Effector memory CD4-positive, alpha-beta T cell (primary cell): Measurements from ENCODE around the gene ACBD7.
A peak's percentile ranks its signal among the peaks of the same experiment; 100 is the strongest.

Experiments
- DNase-seq, 3 donors: peaks; one replicate each; pipeline ENCODE4 v3.0.0-alpha.2; 2020
- H3K27ac ChIP-seq: 2 replicates; pipeline ENCODE4 v1.7.0; 2013; ENCODE audit warnings: mild to moderate bottlenecking, low read length, moderate library complexity; ENCODE audit not compliant: insufficient read depth, poor library complexity, severe bottlenecking
- H3K27me3 ChIP-seq: replicated peaks from 2 replicates; pipeline ENCODE4 v1.7.0; 2013; ENCODE audit warnings: mild to moderate bottlenecking, low read length; ENCODE audit not compliant: insufficient read depth, control insufficient read depth, poor library complexity, severe bottlenecking
- H3K36me3 ChIP-seq: 2 replicates; pipeline ENCODE4 v1.7.0; 2013; ENCODE audit warnings: mild to moderate bottlenecking, low read length, moderate library complexity; ENCODE audit not compliant: control insufficient read depth, insufficient read depth
- H3K4me1 ChIP-seq: 2 replicates; pipeline ENCODE4 v1.7.0; 2013; ENCODE audit warnings: low read length, mild to moderate bottlenecking; ENCODE audit not compliant: control insufficient read depth, insufficient read depth, poor library complexity, severe bottlenecking
- H3K4me3 ChIP-seq: 2 replicates; pipeline ENCODE4 v1.7.0; 2013; ENCODE audit warnings: low read length, low read depth, mild to moderate bottlenecking; ENCODE audit not compliant: insufficient read depth, poor library complexity, severe bottlenecking
- H3K9me3 ChIP-seq: 2 replicates; pipeline ENCODE4 v1.7.0; 2013; ENCODE audit warnings: mild to moderate bottlenecking, low read length, moderate library complexity; ENCODE audit not compliant: control insufficient read depth

ACBD7 gene

GRCh38 chr10:15121707-15122106 is 33.1 kb upstream of the ACBD7 start:
- Histone ChIP-seq H3K36me3 (peaks cover 26% of the 10 kb centered on the region), H3K4me3 (no peak overlapping the region), H3K4me1 (no peaks in the 10 kb centered on the region), H3K27ac (no peak overlapping the region), H3K9me3 (no peaks in the 10 kb centered on the region), H3K27me3 (no peaks in the 10 kb centered on the region)
- no peak for DNase-seq

GRCh38 chr10:15120523-15120922 is 31.9 kb upstream of the ACBD7 start:
- Histone ChIP-seq H3K36me3 (peaks cover 17% of the 10 kb centered on the region), H3K27ac (no peak overlapping the region), H3K4me1 (no peaks in the 10 kb centered on the region), H3K4me3 (no peak overlapping the region), H3K27me3 (no peaks in the 10 kb centered on the region), H3K9me3 (no peaks in the 10 kb centered on the region)
- no peak for DNase-seq

- Histone ChIP-seq H3K9me3 (no peaks in the 10 kb centered on the region), H3K27me3 (no peaks in the 10 kb centered on the region), H3K4me3 (no peak overlapping the region), H3K4me1 (no peaks in the 10 kb centered on the region), H3K27ac (no peak overlapping the region), H3K36me3 (peaks cover 20% of the 10 kb centered on the region)
- DNase-seq: no peak
Observed at GRCh38 chr10:15118615-15119014, 30.0 kb upstream of the ACBD7 start.

GRCh38 chr10:15116225-15116624 is 27.6 kb upstream of the ACBD7 start:
- Histone ChIP-seq H3K9me3 (no peaks in the 10 kb centered on the region), H3K27me3 (no peaks in the 10 kb centered on the region), H3K4me1 (no peaks in the 10 kb centered on the region), H3K36me3 (peaks cover 23% of the 10 kb centered on the region), H3K4me3 (no peak overlapping the region), H3K27ac (no peak overlapping the region)
- DNase-seq: no peak

- no peaks in the 10 kb centered on the region for H3K4me1 ChIP-seq
- no peaks in the 10 kb centered on the region for H3K9me3 ChIP-seq
- no peak overlapping the region for H3K4me3 ChIP-seq
- no peak for DNase-seq
- peaks cover 26% of the 10 kb centered on the region for H3K36me3 ChIP-seq
- no peaks in the 10 kb centered on the region for H3K27me3 ChIP-seq
- no peak overlapping the region for H3K27ac ChIP-seq
Observed at GRCh38 chr10:15113766-15114165, 25.2 kb upstream of the ACBD7 start.

- no peak overlapping the region for H3K4me3 ChIP-seq
- no peaks in the 10 kb centered on the region for H3K9me3 ChIP-seq
- H3K27ac ChIP-seq: no peak overlapping the region
- H3K36me3 ChIP-seq: peaks cover 25% of the 10 kb centered on the region
- no peaks in the 10 kb centered on the region for H3K27me3 ChIP-seq
- no peaks in the 10 kb centered on the region for H3K4me1 ChIP-seq
- no peak for DNase-seq
Observed at GRCh38 chr10:15112657-15113056, 24.1 kb upstream of the ACBD7 start.

- Histone ChIP-seq H3K27ac (peak overlapping the region; percentile 24), H3K4me1 (no peaks in the 10 kb centered on the region), H3K4me3 (no peak overlapping the region), H3K36me3 (peaks cover 55% of the 10 kb centered on the region), H3K27me3 (no peaks in the 10 kb centered on the region), H3K9me3 (no peaks in the 10 kb centered on the region)
- peak; percentile 39 to 55 (median 42) for DNase-seq
Observed at GRCh38 chr10:15106352-15107013, 17.9 kb upstream of the ACBD7 start.

- DNase-seq: no peak
- peaks cover 45% of the 10 kb centered on the region for H3K36me3 ChIP-seq
- H3K27ac ChIP-seq: no peak overlapping the region
- no peaks in the 10 kb centered on the region for H3K27me3 ChIP-seq
- no peak overlapping the region for H3K4me3 ChIP-seq
- peaks cover 8% of the 10 kb centered on the region for H3K4me1 ChIP-seq
- H3K9me3 ChIP-seq: no peaks in the 10 kb centered on the region
Observed at GRCh38 chr10:15103513-15103912, 14.9 kb upstream of the ACBD7 start.

GRCh38 chr10:15099886-15100285 is 11.3 kb upstream of the ACBD7 start:
- no peaks in the 10 kb centered on the region for H3K9me3 ChIP-seq
- H3K27me3 ChIP-seq: no peaks in the 10 kb centered on the region
- H3K4me1 ChIP-seq: peaks cover 13% of the 10 kb centered on the region
- H3K36me3 ChIP-seq: peaks cover 35% of the 10 kb centered on the region
- DNase-seq: no peak
- peak overlapping the region; percentile 51 for H3K27ac ChIP-seq
- no peak overlapping the region for H3K4me3 ChIP-seq

- DNase-seq: peak; percentile 83 to 93 (median 89)
- H3K4me1 ChIP-seq: peaks cover 13% of the 10 kb centered on the region
- no peaks in the 10 kb centered on the region for H3K27me3 ChIP-seq
- no peaks in the 10 kb centered on the region for H3K9me3 ChIP-seq
- H3K4me3 ChIP-seq: peak within 1 kb of the TSS; percentile 79
- peak within 1 kb of the TSS; percentile 98 for H3K27ac ChIP-seq
- peaks cover 9% of the 10 kb centered on the region for H3K36me3 ChIP-seq
Observed at GRCh38 chr10:15097011-15097812, 8.6 kb upstream of the ACBD7 start, which contains the start of gene RPP38. Gene RPP38, plus strand, starts transcription at chr10:15097355. Its CDS starts 5,960 bp downstream, at chr10:15103315.
